ENCODE measurements around the gene KCNK10.

The KCNK10 gene

DNA sequence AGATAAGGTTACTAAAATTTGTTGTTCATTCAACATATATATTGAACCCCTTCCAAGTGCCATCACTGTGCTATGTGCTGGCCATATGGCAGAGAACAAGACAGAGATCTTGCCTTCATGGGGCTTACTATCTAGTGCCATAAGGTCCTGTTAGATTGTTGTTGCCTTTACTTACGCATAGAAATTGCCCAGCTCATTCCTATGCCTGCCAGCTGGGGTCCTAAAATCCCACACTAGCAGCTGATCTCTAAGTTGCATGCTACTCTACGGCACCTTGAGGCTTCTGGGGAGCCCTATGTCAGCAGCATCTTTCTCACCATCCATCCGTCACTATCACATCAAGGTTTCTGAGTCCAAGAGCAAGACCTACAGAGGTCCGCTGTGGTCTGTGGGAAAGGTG is 1.4 kb upstream of the KCNK10 start:
- no peaks in the 10 kb centered on the region for H3F3A ChIP-seq (ENCODE audit: control insufficient read depth, insufficient read depth)
- H3K79me2 ChIP-seq (ENCODE audit: control insufficient read depth, low read length), result no peaks in the 10 kb centered on the region
- H3K4me1 ChIP-seq (ENCODE audit: control insufficient read depth, low read length), result peaks cover 16% of the 10 kb centered on the region
- H3K27me3 ChIP-seq (ENCODE audit: control insufficient read depth, low read length), result peaks cover 87% of the 10 kb centered on the region
- peak overlapping the region; percentile 78 for H3K4me2 ChIP-seq (ENCODE audit: low read length)
- H3K27ac ChIP-seq (ENCODE audit: low read depth, low read length), result no peak overlapping the region
- H3K4me3 ChIP-seq (ENCODE audit: low read length), result peak overlapping the region; percentile 66
- no peaks in the 10 kb centered on the region for H4K20me1 ChIP-seq (ENCODE audit: control insufficient read depth, insufficient read depth, low read depth, low read length)
- H3K36me3 ChIP-seq (ENCODE audit: control insufficient read depth, low read length), result no peaks in the 10 kb centered on the region
- TF ChIP-seq, protein P1, sequence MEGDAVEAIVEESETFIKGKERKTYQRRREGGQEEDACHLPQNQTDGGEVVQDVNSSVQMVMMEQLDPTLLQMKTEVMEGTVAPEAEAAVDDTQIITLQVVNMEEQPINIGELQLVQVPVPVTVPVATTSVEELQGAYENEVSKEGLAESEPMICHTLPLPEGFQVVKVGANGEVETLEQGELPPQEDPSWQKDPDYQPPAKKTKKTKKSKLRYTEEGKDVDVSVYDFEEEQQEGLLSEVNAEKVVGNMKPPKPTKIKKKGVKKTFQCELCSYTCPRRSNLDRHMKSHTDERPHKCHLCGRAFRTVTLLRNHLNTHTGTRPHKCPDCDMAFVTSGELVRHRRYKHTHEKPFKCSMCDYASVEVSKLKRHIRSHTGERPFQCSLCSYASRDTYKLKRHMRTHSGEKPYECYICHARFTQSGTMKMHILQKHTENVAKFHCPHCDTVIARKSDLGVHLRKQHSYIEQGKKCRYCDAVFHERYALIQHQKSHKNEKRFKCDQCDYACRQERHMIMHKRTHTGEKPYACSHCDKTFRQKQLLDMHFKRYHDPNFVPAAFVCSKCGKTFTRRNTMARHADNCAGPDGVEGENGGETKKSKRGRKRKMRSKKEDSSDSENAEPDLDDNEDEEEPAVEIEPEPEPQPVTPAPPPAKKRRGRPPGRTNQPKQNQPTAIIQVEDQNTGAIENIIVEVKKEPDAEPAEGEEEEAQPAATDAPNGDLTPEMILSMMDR (IDR thresholded peaks at IDR 0.05; ENCODE audit: low read depth, low read length, poor library complexity, severe bottlenecking), result no peak
- no peak for TF ChIP-seq EZH2phosphoT487 (IDR thresholded peaks at IDR 0.05; ENCODE audit: borderline replicate concordance, low read length)
- no peaks in the 10 kb centered on the region for H3K9me3 ChIP-seq (ENCODE audit: control insufficient read depth, insufficient read depth, low read length)
- no peaks in the 10 kb centered on the region for H3K9me2 ChIP-seq (replicated peaks; ENCODE audit: control insufficient read depth, low read length)

DNA sequence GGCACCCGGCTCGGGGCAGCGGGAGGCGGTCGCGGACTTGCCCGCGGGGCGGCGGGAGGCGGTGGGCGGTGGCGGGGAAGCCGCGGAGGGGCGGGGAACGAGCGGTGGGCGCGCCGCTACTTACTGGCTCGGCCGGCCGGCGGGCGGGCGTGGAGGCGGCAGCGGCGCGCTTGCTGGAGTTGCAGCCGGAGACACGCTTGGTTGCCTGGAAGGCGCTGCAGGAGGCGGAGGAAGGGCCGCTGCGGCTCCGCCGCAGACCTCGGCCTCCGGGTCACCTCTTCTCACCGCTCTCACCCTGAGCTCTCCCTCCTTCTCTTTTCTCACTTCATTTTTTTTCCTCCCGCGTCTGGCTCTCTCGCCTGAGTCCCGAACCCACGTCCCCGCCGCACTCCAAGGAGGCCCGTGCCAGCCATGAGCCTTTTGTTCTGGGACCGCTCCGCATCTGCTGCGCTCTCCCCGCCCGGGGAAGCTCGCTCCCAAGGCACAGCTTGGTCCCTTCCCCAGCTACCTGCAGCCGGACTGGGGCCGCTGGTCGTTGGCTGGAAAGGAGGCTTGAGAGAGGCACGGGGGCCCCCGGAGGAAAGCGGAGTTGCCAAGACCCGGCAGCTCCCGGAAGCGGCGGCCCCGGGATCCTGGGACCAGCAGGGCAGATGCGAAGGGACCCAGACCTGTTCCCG is 592 bp upstream of the KCNK10 start:
- H4K20me1 ChIP-seq (ENCODE audit: control insufficient read depth, insufficient read depth, low read depth, low read length), result no peaks in the 10 kb centered on the region
- no peaks in the 10 kb centered on the region for H3K9me3 ChIP-seq (ENCODE audit: control insufficient read depth, insufficient read depth, low read length)
- H3K36me3 ChIP-seq (ENCODE audit: control insufficient read depth, low read length), result no peaks in the 10 kb centered on the region
- H3F3A ChIP-seq (ENCODE audit: control insufficient read depth, insufficient read depth), result no peaks in the 10 kb centered on the region
- peaks cover 87% of the 10 kb centered on the region for H3K27me3 ChIP-seq (ENCODE audit: control insufficient read depth, low read length)
- H3K79me2 ChIP-seq (ENCODE audit: control insufficient read depth, low read length), result no peaks in the 10 kb centered on the region
- peaks cover 16% of the 10 kb centered on the region for H3K4me1 ChIP-seq (ENCODE audit: control insufficient read depth, low read length)
- no peak overlapping the region for H3K27ac ChIP-seq (ENCODE audit: low read depth, low read length)
- H3K9me2 ChIP-seq (replicated peaks; ENCODE audit: control insufficient read depth, low read length), result no peaks in the 10 kb centered on the region
- H3K4me2 ChIP-seq (ENCODE audit: low read length), result peak overlapping the region; percentile 78
- H3K4me3 ChIP-seq (ENCODE audit: low read length), result peak overlapping the region; percentile 66
- no peak for TF ChIP-seq EZH2phosphoT487 (IDR thresholded peaks at IDR 0.05; ENCODE audit: borderline replicate concordance, low read length)
- TF ChIP-seq, protein P1 (IDR thresholded peaks at IDR 0.05; ENCODE audit: low read depth, low read length, poor library complexity, severe bottlenecking), result no peak

DNA sequence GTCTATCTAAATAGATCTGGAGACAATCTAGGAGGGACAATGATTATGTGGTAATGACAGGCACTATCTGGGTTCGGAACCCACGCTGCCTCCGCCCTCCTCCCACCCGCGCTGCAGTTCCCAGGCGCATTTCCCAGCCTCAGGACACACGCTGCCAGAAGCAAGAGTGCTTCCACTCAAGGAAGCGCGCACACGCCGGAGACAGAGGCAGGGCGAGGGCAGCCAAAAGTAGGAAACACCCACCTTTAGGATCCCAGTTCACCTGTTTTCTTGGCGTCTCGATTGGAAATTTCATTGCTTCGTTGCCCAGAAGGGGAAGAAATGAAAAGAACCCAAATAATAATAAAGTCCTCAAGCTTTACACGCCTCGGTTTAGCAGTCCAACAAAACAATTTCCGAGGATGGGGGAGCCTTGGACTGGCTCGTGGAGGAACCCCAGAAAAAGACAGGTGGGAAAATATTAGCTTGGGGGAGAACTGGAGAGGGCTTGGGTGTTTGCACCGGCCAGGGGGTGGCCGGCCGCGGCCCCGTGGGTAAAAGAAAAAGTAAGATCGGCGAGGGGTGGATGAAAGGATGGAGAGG is 474 bp downstream of the KCNK10 start:
- peaks cover 84% of the 10 kb centered on the region for H3K27me3 ChIP-seq (ENCODE audit: control insufficient read depth, low read length)
- TF ChIP-seq EZH2phosphoT487 (IDR thresholded peaks at IDR 0.05; ENCODE audit: borderline replicate concordance, low read length), result no peak
- TF ChIP-seq, protein P1 (IDR thresholded peaks at IDR 0.05; ENCODE audit: low read depth, low read length, poor library complexity, severe bottlenecking), result no peak
- peaks cover 16% of the 10 kb centered on the region for H3K4me1 ChIP-seq (ENCODE audit: control insufficient read depth, low read length)
- no peaks in the 10 kb centered on the region for H3K9me3 ChIP-seq (ENCODE audit: control insufficient read depth, insufficient read depth, low read length)
- no peaks in the 10 kb centered on the region for H3K9me2 ChIP-seq (replicated peaks; ENCODE audit: control insufficient read depth, low read length)
- no peaks in the 10 kb centered on the region for H3K36me3 ChIP-seq (ENCODE audit: control insufficient read depth, low read length)
- H3K4me3 ChIP-seq (ENCODE audit: low read length), result peak overlapping the region; percentile 66
- no peak overlapping the region for H3K27ac ChIP-seq (ENCODE audit: low read depth, low read length)
- peak overlapping the region; percentile 78 for H3K4me2 ChIP-seq (ENCODE audit: low read length)
- H3F3A ChIP-seq (ENCODE audit: control insufficient read depth, insufficient read depth), result no peaks in the 10 kb centered on the region
- no peaks in the 10 kb centered on the region for H3K79me2 ChIP-seq (ENCODE audit: control insufficient read depth, low read length)
- H4K20me1 ChIP-seq (ENCODE audit: control insufficient read depth, insufficient read depth, low read depth, low read length), result no peaks in the 10 kb centered on the region
